HEK293 (cell line): ENCODE measurements around the gene PSORS1C2.
A peak's percentile ranks its signal among the peaks of the same experiment; 100 is the strongest.

Experiments used
- CTCF ChIA-PET: fragments of 350-600 bp; formaldehyde crosslinking; extraction: SDS; loops from one replicate; lab custom pipeline; 2021; ENCODE audit warnings: antibody characterized with exemption; lab: Yijun Ruan, JAX
- POLR2A ChIA-PET: fragments of 300-600 bp; formaldehyde crosslinking; extraction: SDS; loops from one replicate; lab custom pipeline; 2020; ENCODE audit warnings: antibody characterized with exemption, inconsistent platforms; lab: Yijun Ruan, JAX
- H3K27ac ChIP-seq: fragments of 200-500 bp; sonication (Bioruptor generic); 2 replicates; pipeline ENCODE4 v1.5.1; 2014; ENCODE audit warnings: low read depth, low read length, control low read depth, inconsistent platforms; ENCODE audit errors: extremely low read depth
- H3K36me3 ChIP-seq, 2 experiments: fragments of 200-500 bp in 1 of 2; sonication (Bioruptor generic) in 1 of 2; 1 replicate in 1 of 2; 2 replicates in 1 of 2; pipeline ENCODE4 v1.5.1; 2014 to 2017; ENCODE audit warnings: inconsistent platforms in 2 of 2, low read length in 2 of 2; ENCODE audit not compliant: control insufficient read depth in 2 of 2, insufficient read depth in 1 of 2
- H3K4me1 ChIP-seq: fragments of 200-500 bp; sonication (Bioruptor generic); 2 replicates; pipeline ENCODE4 v1.5.1; 2014; ENCODE audit warnings: mild to moderate bottlenecking, low read length, inconsistent platforms; ENCODE audit not compliant: control insufficient read depth, insufficient read depth
- H3K4me3 ChIP-seq: 2 replicates; pipeline ENCODE4 v1.5.1; 2011; ENCODE audit warnings: low read depth, mild to moderate bottlenecking, control low read depth, low read length, moderate library complexity
- H3K9me3 ChIP-seq: fragments of 200-500 bp; sonication (Bioruptor generic); 2 replicates; pipeline ENCODE4 v1.5.1; 2014; ENCODE audit warnings: low read depth, low read length, inconsistent platforms; ENCODE audit not compliant: control insufficient read depth, insufficient read depth
- GLI2 ChIP-seq: fragments of 450-650 bp; formaldehyde crosslinking; IDR thresholded peaks from 2 replicates; pipeline ENCODE4; 2017; ENCODE audit warnings: missing biosample characterization, missing genetic modification characterization, low read depth, borderline replicate concordance
- HOXA7 ChIP-seq: sonication (generic); formaldehyde crosslinking; IDR thresholded peaks from 2 replicates; pipeline ENCODE4 v1.8.1; 2022; ENCODE audit warnings: missing genetic modification reagents, borderline replicate concordance
- KLF1 ChIP-seq: fragments of 450-650 bp; formaldehyde crosslinking; IDR thresholded peaks from 2 replicates; pipeline ENCODE4 v1.5.1; 2016; ENCODE audit warnings: missing biosample characterization, missing genetic modification characterization
- KLF16 ChIP-seq: fragments of 450-650 bp; formaldehyde crosslinking; IDR thresholded peaks from 2 replicates; pipeline ENCODE4 v1.5.1; 2017; ENCODE audit warnings: missing biosample characterization, missing genetic modification characterization
- OSR2 ChIP-seq: fragments of 450-650 bp; formaldehyde crosslinking; IDR thresholded peaks from 2 replicates; pipeline ENCODE4 v1.5.1; 2016; ENCODE audit warnings: missing biosample characterization, missing genetic modification characterization
- SALL2 ChIP-seq: fragments of 450-650 bp; formaldehyde crosslinking; IDR thresholded peaks from 2 replicates; pipeline ENCODE4 v1.5.0; 2017; ENCODE audit warnings: missing biosample characterization, mild to moderate bottlenecking, missing genetic modification characterization, borderline replicate concordance
- ZBTB11 ChIP-seq: fragments of 450-650 bp; formaldehyde crosslinking; conservative IDR thresholded peaks from 2 replicates; pipeline ENCODE4 v1.5.1; 2016; ENCODE audit warnings: low read depth, missing biosample characterization, missing genetic modification characterization
- ZBTB17 ChIP-seq: fragments of 450-650 bp; formaldehyde crosslinking; IDR thresholded peaks from 2 replicates; pipeline ENCODE4 v1.5.1; 2016; ENCODE audit warnings: missing biosample characterization, missing genetic modification characterization
- ZBTB26 ChIP-seq: fragments of 450-650 bp; formaldehyde crosslinking; optimal IDR thresholded peaks from 2 replicates; pipeline ENCODE3; 2016; ENCODE audit warnings: missing biosample characterization, mild to moderate bottlenecking, missing genetic modification characterization
- ZBTB8A ChIP-seq: fragments of 450-650 bp; formaldehyde crosslinking; IDR thresholded peaks from 2 replicates; pipeline ENCODE4 v1.5.1; 2016; ENCODE audit warnings: missing biosample characterization, missing genetic modification characterization
- ZNF184 ChIP-seq: fragments of 450-650 bp; IDR thresholded peaks from 2 replicates; pipeline ENCODE4 v1.5.1; 2018; ENCODE audit warnings: missing biosample characterization, mild to moderate bottlenecking, missing genetic modification characterization
- ZNF324 ChIP-seq: fragments of 450-650 bp; formaldehyde crosslinking; IDR thresholded peaks from 2 replicates; pipeline ENCODE4 v1.5.1; 2016; ENCODE audit warnings: missing biosample characterization, missing genetic modification characterization
- ZNF366 ChIP-seq: fragments of 450-650 bp; formaldehyde crosslinking; conservative IDR thresholded peaks from 2 replicates; pipeline ENCODE4 v1.5.1; 2016; ENCODE audit warnings: missing biosample characterization, missing genetic modification characterization
- ZNF391 ChIP-seq: fragments of 450-650 bp; formaldehyde crosslinking; IDR thresholded peaks from 2 replicates; pipeline ENCODE4 v1.5.1; 2016; ENCODE audit warnings: low read depth, missing biosample characterization, missing genetic modification characterization, borderline replicate concordance
- ZNF529 ChIP-seq: fragments of 450-650 bp; formaldehyde crosslinking; IDR thresholded peaks from 2 replicates; pipeline ENCODE4 v1.5.1; 2017; ENCODE audit warnings: missing genetic modification characterization, missing biosample characterization; ENCODE audit not compliant: insufficient replicate concordance
- ZNF621 ChIP-seq: fragments of 450-650 bp; formaldehyde crosslinking; IDR thresholded peaks from 2 replicates; pipeline ENCODE4 v1.5.1; 2017; ENCODE audit warnings: missing biosample characterization, missing genetic modification characterization
- ZNF645 ChIP-seq: fragments of 450-650 bp; formaldehyde crosslinking; IDR thresholded peaks from 2 replicates; pipeline ENCODE4; 2016; ENCODE audit warnings: missing biosample characterization, missing genetic modification characterization
- ZNF843 ChIP-seq: fragments of 450-650 bp; formaldehyde crosslinking; IDR thresholded peaks from 2 replicates; pipeline ENCODE4 v1.5.1; 2016; ENCODE audit warnings: missing biosample characterization, missing genetic modification characterization
- TF ChIP-seq, protein P1 (sequence below): fragments of 450-650 bp; formaldehyde crosslinking; IDR thresholded peaks from 2 replicates; pipeline ENCODE4 v1.5.1; 2016; ENCODE audit warnings: missing biosample characterization, missing genetic modification characterization, borderline replicate concordance

The PSORS1C2 gene

DNA sequence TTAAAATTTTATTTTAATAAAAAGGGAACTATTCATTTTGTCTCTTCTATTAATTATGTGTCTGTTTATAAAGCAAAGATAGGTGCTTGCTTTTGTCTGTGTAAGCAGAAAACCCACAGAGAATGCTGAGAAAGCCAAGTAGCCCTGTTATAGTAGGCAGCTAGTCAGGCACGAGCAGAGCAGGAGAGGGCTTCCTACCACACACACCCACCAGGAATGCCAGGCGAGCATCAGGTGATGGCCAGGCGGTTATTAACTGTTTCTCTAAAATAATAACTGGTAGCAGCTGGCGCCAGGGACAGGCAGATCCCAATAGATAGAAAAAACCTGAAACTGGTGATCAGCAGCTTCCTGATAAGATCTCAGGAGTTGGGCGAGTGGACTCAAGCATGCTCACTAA lies 42.2 kb downstream of the PSORS1C2 start:
- H3K27ac ChIP-seq: no peak overlapping the region
- no peak for TF ChIP-seq ZNF645 (tag by site-specific recombination)
- TF ChIP-seq ZNF184 (tag by site-specific recombination): no peak
- no peak for TF ChIP-seq ZNF529 (tag by site-specific recombination)
- TF ChIP-seq GLI2 (tag by site-specific recombination): no peak
- TF ChIP-seq ZBTB26 (tag by site-specific recombination): no peak
- TF ChIP-seq HOXA7: no peak
- no peak for TF ChIP-seq ZNF391
- no peak for TF ChIP-seq OSR2 (tag by site-specific recombination)
- no peak for TF ChIP-seq ZBTB8A (tag by site-specific recombination)
- no peak for TF ChIP-seq ZNF621
- no peak for TF ChIP-seq ZBTB17 (tag by site-specific recombination)
- TF ChIP-seq, protein P1, sequence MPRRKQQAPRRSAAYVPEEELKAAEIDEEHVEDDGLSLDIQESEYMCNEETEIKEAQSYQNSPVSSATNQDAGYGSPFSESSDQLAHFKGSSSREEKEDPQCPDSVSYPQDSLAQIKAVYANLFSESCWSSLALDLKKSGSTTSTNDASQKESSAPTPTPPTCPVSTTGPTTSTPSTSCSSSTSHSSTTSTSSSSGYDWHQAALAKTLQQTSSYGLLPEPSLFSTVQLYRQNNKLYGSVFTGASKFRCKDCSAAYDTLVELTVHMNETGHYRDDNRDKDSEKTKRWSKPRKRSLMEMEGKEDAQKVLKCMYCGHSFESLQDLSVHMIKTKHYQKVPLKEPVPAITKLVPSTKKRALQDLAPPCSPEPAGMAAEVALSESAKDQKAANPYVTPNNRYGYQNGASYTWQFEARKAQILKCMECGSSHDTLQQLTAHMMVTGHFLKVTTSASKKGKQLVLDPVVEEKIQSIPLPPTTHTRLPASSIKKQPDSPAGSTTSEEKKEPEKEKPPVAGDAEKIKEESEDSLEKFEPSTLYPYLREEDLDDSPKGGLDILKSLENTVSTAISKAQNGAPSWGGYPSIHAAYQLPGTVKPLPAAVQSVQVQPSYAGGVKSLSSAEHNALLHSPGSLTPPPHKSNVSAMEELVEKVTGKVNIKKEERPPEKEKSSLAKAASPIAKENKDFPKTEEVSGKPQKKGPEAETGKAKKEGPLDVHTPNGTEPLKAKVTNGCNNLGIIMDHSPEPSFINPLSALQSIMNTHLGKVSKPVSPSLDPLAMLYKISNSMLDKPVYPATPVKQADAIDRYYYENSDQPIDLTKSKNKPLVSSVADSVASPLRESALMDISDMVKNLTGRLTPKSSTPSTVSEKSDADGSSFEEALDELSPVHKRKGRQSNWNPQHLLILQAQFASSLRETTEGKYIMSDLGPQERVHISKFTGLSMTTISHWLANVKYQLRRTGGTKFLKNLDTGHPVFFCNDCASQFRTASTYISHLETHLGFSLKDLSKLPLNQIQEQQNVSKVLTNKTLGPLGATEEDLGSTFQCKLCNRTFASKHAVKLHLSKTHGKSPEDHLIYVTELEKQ: no peak
- TF ChIP-seq KLF1 (tag by site-specific recombination): no peak
- TF ChIP-seq ZNF843: no peak
- TF ChIP-seq ZNF324 (tag by site-specific recombination): no peak
- no peak for TF ChIP-seq SALL2 (tag by site-specific recombination)
- TF ChIP-seq ZBTB11 (tag by site-specific recombination): no peak
- TF ChIP-seq, all 188 proteins: peak for 0
- H3K9me3 ChIP-seq: no peaks in the 10 kb centered on the region
- no peaks in the 10 kb centered on the region for H3K4me1 ChIP-seq
- H3K4me3 ChIP-seq: no peak overlapping the region
- POLR2A ChIA-PET: interaction anchor here (0.7 kb wide), 1 partner anchor 409 kb away, joined by 5 read pairs; no protein-coding TSS in a partner anchor
- CTCF ChIA-PET: interaction anchor here (0.5 to 5.3 kb wide), 10 partner anchors 10 to 563 kb away, joined by 3 to 29 read pairs (median 3); no protein-coding TSS in a partner anchor
- no peaks in the 10 kb centered on the region for H3K36me3 ChIP-seq

- TF ChIP-seq KLF16 (tag by site-specific recombination) (no peak), ZNF366 (peak; percentile 76)
- Histone ChIP-seq H3K4me3 (no peak overlapping the region), H3K9me3 (no peaks in the 10 kb centered on the region), H3K36me3 (no peaks in the 10 kb centered on the region), H3K27ac (no peak overlapping the region), H3K4me1 (no peaks in the 10 kb centered on the region)
- POLR2A ChIA-PET: no interaction called here
- CTCF ChIA-PET: interaction anchor here (0.5 to 5.3 kb wide), 10 partner anchors 9 to 563 kb away, joined by 3 to 29 read pairs (median 3); no protein-coding TSS in a partner anchor
Measured at GRCh38 chr6:31096215-31096614, 42.7 kb downstream of the PSORS1C2 start.
